ENCODE measurements around the gene CACTIN.
A peak's percentile ranks its signal among the peaks of the same experiment; 100 is the strongest.
"Not testable (repeated sequence)": the region's sequence is repeated elsewhere in the genome, so short reads cannot be mapped to it uniquely, and the experiment has no call there.

CACTIN gene

DNA sequence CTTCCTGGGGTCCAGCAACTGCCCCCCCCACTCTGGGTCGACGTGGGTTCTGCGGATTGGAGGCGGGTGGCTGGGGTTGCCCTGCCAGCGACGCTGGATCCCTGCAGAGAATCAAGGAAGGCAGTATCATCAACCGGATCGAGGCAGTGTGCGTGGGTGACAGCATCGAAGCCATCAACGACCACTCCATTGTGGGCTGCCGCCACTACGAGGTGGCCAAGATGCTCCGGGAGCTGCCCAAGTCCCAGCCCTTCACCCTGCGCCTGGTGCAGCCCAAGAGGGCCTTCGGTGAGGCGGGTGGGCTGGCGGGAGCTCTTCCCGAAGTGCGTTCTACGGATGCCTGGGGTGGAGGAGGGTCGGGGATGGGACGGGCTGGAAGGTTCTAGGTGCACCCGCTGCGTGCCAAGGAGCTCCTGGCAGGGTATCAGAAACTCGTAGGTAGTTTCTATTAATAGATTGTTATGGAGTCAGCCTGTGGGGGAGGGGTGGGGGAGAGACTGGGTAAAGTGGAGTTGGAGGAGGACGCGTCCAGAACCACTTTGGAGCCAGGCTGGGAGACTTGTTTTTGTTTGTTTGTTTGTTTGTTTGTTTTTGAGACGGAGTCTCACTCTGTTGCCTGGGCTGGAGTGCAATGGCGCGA is 39.8 kb downstream of the CACTIN start:
- no peak for DNase-seq (ENCODE audit: low spot score)

DNA sequence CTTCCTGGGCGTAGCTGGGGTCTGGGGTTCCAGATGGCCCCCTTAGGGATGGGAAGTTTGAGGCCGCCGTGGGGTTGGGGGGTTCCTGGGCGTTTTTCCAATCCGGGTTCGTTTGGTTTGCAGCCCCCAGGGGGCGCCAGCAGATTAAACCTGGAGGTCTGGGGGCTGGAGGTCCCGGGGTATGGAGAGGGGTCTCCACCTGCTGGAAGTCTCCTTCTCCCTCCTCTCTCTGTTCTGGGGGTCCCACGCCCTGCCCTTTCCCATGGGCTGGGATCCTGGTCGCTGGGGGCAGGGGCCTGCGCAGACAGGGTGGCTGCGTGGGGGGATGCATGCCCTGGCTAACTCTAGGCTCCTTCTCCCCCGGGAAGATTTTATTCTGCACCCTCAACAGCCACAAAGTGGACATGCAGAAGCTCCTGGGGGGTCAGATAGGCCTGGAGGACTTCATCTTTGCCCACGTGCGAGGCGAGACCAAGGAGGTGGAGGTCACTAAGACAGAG is 40.4 kb downstream of the CACTIN start:
- peak; percentile 73 for DNase-seq (ENCODE audit: low spot score)

DNA sequence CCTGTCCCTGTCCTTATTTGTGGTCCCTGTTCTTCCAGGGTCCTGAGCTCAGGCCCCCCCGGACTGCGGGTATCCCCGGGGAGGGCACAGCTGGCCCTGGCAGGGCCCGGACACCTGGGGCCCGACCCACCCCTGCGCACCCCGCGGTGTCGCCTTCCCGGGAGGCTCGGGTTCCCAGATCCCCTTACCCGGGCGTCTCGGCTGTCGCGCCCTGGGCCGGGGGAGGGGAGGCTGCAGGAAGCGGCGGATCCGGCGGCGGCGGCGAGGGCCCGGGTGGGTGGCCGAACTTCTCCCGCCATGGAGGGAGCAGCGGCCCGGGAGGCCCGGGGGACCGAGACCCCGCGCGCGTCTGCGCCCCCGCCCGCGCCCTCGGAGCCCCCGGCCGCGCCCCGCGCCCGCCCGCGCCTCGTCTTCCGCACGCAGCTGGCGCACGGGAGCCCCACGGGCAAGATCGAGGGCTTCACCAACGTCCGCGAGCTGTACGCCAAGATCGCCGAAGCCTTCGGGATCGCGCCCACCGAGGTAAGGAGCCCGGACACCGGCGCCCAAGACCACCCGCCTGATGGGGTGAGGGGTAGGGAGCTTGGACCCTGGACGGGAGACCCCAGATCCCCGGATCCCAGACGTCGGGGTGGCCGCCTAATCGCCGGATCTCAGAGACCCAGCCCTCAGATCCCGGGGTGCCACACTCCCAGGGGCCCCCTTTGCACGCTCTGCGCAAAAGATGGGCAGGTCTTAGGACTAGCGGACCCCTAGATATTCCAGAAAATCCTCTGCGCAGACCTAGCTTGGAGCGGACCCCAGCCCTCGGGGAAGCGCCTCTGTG is 41.1 kb downstream of the CACTIN start, which contains the start of gene GIPC3:
GIPC3 (plus strand) TSS at position 178 of the 826 bp plus-strand sequence; CDS start at position 298, 120 bp downstream.
- no peak for DNase-seq (ENCODE audit: low spot score)

DNA sequence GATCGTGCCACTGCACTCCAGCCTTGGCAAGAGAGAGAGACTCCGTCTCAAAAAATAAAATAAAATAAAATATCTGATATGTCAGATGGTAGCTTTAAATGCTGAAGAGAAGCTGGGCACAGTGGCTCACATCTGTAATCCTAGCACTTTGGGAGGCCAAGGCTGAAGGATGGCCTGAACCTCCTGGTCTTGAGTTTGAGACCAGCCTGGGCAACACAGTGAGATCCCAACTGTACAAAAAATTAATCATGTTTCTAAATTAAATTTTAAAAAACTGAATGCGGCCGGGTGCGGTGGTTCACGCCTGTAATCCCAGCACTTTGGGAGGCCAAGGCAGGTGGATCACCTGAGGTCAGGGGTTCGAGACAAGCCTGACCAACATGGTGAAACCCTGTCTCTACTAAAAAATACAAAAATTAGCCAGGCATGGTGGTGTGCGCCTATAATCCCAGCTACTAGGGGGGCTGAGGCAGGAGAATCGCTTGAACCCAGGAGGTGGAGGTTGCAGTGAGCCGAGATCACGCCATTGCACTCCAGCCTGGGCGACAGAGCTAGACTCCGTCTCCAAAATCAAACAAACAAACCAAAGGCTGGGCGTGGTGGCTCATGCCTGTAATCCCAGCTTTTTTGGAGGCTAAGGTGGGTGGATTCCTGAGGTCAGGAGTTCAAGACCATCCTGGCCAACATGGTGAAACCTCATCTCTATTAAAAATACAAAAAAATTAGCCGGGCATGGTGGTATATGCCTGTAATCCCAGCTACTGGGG is 42.4 kb downstream of the CACTIN start:
- not testable (repeated sequence) for DNase-seq (ENCODE audit: low spot score)

DNA sequence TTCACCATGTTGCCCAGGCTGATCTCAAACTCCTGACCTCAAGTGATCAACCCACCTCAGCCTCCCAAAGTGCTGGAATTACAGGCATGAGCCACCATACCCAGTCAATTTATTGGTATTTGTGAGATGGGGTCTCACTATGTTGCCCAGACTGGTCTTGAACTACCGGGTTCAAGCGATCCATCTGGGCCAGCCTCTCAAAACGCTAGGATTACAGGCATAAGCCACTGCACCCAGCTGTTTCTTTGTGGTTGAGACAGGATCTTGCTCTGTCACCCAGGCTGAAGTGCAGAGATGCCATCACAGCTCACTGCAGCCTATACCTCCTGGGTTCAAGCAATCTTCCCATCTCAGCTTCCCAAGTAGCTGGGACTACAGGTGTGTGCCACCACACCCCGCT is 44.8 kb downstream of the CACTIN start:
- DNase-seq (ENCODE audit: low spot score): not testable (repeated sequence)

DNA sequence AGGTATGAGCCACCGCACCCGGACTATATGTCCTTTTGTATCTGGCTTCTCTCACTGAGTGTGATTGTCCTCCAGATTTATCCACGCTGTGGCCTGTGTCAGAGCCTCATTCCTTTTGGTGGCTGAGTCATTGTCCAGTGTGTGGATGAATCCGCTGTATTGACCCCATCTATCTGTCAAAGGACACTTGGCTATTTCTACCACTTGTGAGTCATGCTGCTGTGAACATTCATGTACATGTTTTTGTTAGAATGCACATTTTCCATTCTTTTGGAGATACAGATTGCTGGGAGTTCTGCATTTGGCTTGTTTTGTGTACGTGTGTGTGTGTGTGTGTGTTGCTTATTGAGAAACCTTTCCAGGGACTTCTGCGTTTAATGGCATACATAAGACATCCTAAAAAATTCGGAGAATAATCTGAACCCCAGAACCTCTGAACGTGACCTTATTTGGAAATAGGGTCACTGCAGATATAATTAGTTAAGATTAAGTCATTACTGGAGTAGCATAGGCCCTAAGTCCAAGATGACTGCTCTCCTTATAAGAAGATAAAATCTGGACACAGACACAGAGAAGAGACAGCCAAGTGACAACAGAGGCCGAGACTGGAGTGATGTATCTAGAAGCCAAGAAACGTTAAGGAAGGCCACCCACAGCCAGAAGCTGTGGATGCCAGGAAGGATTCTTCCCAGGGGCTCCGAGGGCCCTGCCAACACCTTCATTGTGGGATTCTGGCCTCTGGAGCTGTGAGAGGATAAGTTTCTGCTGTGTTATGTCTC is 46.2 kb downstream of the CACTIN start:
- no peak for DNase-seq (ENCODE audit: low spot score)

DNA sequence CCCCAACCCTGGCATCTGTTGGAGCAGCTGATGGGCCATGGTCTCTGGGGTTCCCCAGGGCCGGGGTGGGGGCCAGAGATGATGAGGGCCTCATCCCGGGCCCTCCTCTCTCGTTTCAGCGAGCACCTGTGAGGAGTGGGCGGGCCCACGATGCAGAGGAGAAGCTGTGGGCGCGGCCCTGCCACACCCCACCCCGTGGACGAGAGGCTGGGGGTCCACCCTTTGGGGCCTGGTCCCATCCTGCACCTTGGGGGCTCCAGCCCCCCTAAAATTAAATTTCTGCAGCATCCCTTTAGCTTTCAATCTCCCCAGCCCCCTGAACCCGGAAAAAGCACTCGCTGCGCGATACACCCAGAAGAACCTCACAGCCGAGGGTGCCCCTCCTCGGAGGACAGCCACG is 48.2 kb downstream of the CACTIN start:
- DNase-seq (ENCODE audit: low spot score): no peak

DNA sequence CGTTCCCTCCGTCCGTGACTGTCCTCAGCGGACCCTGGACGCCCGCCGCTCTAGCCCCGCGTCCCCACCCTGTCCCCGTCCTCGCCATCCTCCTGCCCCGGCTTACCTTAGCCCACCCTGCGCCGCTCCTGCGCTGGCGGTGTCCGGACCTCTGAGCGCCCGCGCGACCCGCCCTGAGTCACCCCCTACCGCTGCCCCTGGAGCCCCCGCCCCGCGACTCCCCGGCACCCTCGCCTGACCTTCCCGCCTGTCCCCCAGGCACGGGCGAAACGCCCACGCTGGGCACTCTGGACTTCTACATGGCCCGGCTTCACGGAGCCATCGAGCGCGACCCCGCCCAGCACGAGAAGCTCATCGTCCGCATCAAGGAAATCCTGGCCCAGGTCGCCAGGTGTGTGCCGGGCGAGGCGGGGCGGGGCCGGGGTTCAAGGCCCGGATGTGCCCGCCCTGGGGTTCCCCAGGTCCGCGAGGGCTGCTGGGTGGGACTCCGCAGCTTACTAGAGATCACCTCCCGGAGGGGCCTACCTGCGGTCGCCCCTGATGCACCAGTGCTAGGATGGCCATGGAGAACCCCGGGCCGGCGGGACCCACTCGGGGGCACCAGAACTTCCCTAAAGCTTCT is 48.8 kb downstream of the CACTIN start:
- peak; percentile 53 for DNase-seq (ENCODE audit: low spot score)

DNA sequence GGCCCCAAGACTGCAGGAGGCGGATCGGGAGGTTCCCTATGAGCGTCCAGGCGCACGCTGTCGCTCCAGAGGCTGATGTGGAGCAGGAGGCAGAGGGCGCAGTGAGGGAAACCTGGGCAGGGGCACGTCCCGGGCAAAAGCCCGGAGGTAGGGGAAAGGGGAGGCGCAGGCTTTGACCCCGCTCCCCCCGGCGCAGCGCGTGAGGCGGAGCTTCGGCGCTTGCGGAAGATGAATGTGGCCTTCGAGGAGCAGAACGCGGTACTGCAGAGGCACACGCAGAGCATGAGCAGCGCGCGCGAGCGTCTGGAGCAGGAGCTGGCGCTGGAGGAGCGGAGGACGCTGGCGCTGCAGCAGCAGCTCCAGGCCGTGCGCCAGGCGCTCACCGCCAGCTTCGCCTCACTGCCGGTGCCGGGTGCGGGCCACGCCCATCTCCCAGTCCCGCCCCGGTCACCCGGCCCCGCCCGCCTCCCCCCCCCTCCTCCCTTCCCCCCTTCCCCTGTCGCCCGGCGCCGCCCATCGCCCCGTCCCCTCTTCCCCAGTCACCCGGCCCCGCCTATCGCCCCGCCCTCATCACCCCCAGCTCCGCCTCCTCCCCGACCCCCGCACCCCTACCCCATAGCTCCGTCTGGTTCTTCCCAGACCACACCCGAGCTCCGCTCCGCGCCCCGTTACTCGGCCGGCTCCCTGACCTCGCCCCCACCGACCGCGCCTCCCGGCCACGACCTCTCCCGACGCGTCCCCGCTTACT is 49.7 kb downstream of the CACTIN start:
- peak; percentile 88 for DNase-seq (ENCODE audit: low spot score)

DNA sequence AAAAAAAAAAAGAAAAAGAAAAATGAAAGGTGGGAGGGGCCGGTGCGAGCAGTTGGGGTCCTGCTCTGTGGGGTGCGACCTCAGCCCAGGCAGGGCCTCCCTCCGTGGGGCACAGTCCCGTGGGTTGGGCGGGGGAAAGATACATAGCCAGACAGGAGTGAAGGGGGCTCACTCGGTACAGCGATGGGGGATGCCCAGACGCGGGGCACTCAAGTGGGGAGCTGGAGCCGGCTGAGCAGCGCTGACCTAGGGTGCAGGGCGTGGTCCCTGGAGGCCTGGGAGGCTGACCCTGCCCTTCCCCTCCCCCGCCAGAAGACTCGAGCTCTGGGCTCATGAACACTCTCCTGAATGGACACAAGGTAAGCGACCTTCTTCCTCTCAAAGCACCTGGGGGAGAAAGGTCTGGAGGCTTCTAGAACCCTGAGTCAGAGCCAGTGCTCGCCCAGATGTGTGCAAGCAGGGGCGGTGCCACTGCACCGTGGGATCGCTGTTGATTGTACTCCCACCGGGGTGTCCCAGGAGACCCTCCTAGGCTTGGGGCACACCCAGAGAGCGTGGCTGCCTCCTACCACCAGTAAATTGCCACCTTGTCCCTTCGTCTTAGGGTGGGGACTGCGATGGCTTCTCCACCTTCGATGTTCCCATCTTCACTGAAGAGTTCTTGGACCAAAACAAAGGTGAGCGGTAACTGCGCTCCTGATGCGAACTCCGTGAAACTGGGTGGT is 50.5 kb downstream of the CACTIN start:
- peak; percentile 49 for DNase-seq (ENCODE audit: low spot score)

DNA sequence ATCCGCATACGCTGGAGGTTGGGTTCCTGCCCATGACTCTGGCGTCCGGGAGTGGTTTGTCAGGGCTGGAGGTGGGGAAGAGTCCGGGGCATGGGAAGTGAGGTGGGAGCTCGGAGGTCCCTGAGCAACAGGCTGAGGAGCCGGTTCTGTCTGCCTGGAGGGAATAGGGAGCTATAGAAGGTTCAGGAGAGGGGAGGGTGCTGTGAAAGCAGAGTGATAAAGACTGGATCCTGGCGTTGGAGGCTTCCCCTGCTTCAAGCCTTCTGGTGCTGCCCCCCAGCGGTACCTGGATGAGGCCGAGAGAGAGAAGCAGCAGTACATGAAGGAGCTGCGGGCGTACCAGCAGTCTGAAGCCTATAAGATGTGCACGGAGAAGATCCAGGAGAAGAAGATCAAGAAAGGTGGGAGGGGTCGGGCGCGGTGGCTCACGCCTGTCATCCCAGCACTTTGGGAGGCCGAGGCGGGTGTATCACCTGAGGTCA is 51.3 kb downstream of the CACTIN start:
- DNase-seq (ENCODE audit: low spot score): peak; percentile 59

DNA sequence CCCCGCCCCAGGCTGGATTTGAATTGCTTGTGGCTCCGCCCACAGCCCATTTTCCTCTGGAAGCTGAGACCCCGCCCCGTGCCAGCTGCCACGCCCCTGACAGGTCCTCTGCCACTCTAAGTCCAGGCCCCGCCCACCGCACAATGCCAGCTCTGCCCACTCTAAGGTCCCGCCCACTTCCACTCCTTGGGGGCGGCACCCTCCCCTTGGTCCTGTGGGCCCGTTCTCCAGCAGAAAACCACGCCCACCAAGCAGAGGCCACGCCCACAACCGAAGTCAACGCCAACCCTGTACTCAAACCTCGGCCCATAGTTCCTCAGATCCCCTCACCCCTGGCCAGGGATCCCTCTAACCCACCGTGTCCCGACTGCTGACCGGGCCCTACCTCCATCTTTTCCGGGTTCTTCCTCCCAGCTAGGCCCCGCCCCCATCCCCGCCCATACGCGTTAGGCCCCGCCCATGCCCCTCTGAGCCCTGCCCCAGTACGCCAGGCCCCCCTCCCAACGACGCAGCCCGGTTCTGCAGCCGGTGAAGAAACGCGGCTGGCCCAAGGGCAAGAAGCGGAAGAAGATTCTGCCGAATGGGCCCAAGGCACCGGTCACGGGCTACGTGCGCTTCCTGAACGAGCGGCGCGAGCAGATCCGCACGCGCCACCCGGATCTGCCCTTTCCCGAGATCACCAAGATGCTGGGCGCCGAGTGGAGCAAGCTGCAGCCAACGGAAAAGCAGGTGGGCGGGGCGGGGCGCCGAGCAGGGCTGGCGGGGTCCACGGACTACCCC is 52.5 kb downstream of the CACTIN start:
- DNase-seq (ENCODE audit: low spot score): peak; percentile 99

DNA sequence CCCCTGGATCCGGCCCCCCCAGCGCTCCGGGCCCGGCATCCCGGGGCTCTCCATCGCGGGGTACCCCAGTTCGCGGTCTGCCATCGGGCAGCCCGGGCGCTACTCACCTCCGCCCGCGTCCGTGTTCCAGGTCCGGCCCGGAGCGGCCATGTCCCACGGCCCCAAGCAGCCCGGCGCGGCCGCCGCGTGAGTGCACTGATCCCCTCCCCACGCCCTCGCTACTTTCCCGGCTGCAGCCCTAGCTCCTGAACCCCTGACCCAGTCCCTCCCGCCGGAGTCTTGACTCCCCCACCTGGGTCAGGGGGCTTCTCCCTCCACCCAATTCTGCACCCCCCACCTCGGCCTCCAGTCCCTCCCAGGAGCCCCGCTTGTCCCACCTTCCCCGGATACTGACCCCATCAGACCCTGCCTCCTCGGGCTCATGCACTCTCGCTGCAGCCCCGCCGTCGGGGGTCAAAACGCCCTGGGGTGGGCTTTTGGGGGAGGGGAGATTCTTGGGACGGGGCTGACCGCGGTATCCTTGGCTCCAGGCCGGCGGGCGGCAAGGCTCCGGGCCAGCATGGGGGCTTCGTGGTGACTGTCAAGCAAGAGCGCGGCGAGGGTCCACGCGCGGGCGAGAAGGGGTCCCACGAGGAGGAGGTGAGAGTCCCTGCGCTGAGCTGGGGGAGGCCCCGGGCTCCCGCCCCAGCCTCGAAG is 53.3 kb downstream of the CACTIN start:
- DNase-seq (ENCODE audit: low spot score): no peak

DNA sequence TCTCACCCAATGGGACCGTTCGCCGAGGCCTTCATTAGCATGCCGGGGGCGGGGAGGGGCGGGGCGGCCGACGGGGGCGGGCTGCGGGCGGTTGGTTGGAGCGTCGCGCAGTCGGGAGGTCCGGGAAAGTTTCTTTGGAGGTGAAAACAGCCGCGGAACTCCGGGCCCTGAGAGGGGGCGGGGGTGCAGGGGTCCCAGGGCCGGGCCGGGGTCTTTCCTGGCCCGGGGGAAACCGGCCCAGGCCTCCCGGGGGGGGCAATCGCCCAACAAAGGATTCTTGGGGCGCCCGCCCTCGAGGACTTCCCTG is 53.8 kb downstream of the CACTIN start, which contains the start of gene HMG20B:
HMG20B (plus strand) TSS at position 90 of the 307 bp plus-strand sequence. CDS start 366 bp downstream, outside the sequence.
- DNase-seq (ENCODE audit: low spot score): no peak

DNA sequence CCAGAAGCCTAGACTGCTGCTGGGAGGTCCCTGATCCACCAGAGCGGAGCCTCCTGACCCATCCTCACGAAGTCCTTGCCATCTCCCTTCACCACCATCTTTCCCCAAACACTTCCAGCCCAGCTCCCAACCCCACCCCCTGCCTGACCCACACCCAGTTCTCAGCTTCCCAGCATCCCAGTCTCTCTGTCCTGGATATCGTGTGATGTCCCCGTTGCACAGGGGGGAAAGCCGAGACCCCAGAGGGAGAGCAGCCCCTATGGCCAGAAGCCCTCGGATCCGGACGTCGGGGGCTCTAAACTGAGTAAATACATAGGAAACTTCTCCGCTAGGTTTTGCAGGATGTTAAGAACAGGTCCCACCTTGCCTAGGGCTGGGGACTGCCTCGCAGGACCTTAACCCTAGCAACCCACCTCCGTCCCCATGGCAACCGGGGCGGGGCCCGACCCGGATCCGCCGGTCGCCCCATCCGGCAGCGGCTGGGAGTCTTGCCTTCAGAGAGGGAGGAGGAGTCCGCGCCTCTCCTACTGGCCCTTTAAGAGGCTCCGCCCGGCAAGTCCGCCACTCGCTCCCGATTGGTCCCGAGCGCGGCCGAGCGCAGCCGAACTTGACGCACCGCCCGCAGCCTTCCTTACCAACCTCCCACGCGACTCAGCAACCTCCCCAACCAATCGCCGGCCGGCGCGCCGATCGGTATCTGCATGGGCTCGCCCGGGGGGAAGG is 54.3 kb downstream of the CACTIN start:
- peak; percentile 100 for DNase-seq (ENCODE audit: low spot score)

DNA sequence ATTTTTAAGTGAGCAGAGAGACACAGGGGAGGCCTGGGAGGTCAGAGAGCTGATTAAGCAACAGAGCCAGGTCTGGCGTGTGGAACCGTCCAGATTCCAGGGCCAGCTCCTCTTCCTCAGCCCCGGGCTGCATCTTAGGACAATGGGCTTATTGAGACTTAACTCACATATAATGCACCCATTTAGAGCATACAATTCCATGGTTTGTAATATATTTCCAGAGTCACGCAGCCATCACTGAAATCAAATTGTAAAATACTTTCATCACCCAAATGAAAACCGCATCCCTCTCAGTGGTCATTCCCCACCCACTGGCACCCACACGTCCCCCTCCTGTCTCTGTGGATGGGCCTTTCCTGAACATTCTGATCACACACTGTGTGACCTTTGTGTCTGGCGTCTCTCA is 56.0 kb downstream of the CACTIN start:
- no peak for DNase-seq (ENCODE audit: low spot score)

DNA sequence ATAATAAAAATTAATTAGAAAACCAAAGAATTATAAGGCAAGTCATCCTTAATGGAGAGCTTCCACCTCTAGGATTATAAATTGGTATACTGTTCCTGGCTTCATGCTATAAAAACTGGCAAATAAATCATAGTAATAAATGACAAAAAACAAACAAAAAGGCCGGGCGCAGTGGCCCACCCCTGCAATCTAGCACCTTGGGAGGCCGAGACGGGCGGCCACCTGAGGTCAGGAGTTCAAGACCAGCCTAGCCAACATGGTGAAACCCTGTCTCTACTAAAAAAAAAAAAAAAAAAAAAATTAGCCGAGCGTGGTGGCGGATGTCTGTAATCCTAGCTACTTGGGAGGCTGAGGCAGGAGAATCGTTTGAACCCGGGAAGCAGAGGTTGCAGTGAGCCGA is 56.5 kb downstream of the CACTIN start:
- DNase-seq (ENCODE audit: low spot score): not testable (repeated sequence)

DNA sequence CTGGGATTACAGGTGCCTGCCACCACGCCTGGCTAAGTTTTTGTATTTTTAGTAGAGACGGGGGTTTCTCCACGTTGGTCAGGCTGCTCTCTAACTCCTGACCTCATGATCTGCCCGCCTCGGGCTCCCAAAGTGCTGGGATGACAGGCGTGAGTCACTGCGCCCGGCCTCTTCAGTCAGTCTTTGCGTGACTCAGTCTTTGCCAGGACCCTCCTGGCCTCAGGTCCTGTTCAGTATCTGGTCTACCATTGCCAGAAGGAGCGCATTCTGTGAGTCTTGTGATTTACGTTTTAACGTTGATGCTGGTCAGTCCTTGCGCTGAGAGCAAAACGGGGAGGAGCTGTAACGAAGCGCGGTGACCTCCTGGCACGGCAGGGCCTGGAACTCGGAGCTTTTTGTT is 61.5 kb downstream of the CACTIN start:
- DNase-seq (ENCODE audit: low spot score): no peak
